ENCODE results near the gene SLC25A17. TPM values are rescaled to one million over a fixed set of nuclear protein-coding genes. Genes with fewer than 3 reads are reported as not detected.

SLC25A17 gene
- 16.5 and 21.8 TPM in 2 replicates for total RNA-seq

DNA sequence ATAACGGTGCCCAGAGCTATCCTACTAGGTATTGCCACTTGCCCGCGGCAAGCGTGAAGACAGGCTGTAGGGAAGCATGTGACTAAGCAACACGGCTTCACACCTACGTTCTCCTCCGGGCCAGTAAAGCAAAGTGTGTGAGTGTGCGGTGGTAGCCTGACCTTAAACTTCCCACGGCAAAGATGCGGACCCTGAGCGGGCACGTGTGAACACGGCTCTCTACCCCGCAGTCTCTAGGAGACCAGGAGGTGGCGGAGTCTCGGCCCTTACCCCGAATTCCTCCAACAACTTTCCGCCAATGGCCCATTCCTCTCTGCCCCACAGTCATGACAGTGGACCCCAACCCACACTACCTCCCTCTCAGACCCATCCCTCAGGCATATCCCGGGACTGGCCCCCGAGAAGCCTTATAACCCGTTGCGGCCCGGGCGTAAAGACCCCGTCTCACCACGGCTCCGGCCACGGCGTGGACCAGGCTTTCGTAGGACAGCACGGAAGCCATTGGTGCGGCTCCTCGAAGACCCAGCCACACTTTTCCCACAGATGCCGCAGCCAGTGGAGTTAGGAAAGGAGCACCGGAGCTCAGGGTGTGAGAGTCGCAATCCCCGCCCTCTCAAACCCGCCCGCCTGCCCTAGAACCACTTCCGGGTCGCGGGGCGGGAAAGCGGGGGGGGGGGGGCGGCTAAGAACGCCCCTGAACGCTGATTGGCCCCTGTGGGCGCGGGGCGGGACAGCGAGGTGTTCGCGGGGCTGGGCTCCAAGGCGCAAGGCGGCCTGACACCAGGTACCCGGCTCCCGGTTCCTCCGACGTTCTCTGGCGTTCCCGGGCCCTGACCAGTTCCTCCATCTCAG is at the start of gene SLC25A17:
SLC25A17 (minus strand) TSS at position 600 of the 852 bp plus-strand sequence; CDS start at position 502, 98 bp downstream.

GRCh38 chr22:40862013-40862412 is 42.9 kb upstream of the SLC25A17 start, which contains the start of gene DNAJB7:
Gene DNAJB7, minus strand, starts transcription at chr22:40862113. Its CDS starts 119 bp downstream, at chr22:40861994.

DNA sequence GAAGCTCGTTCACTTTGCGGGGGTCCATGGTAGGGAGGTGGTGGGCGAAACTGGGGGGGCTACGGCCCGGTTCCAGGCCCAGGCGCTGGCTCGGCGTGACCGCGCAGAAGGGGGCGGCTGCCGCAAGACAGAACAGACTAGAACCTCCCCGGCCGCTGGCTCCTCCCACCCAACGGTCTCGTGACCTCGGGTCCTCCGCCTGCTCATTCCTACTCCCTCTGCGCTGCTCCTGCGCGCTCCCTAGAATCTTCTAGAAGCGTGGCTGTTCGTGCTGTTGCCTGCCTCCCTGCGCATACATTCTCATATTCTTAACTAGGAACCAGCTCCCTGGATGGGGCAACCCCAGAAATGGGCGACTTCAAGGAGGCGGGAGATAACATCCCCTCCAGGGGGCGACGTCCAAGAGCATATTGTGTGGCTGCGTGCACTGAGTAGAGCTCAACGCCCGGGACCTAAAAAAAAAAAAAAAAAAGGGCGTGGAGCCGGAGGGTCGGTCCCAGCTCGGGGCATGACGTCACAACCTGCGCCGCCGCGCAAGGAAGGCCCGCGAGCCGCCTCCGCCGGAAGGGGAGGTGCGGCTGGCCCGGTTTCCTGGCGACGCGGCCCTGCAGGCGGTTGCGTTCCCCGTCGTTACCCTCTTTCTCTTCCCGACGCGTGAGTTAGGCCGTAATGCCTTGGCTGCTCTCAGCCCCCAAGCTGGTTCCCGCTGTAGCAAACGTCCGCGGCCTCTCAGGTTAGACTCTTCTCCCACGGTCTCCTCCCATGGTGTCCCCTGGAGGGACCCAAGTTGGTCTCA is 37.6 kb upstream of the SLC25A17 start, which contains the start of the genes ST13 and XPNPEP3:
ST13 (minus strand) TSS at position 127 of the 796 bp plus-strand sequence; CDS start at position 28, 99 bp downstream.
XPNPEP3 (plus strand) TSS at position 636 of the 796 bp plus-strand sequence; CDS start at position 670, 34 bp downstream.

Other genes with a start within 250 kb of the SLC25A17 start
- gene MRTFA, start 182.6 kb downstream of the SLC25A17 start, total RNA-seq, result 28.2 and 40.5 TPM in 2 replicates
- gene MCHR1, start 139.9 kb downstream of the SLC25A17 start, total RNA-seq, result 0.50 and 0.55 TPM in 2 replicates
- 213 and 321 TPM in 2 replicates for gene ST13, start 37.3 kb upstream of the SLC25A17 start, total RNA-seq
- 7.4 and 9.5 TPM in 2 replicates for gene XPNPEP3, start 37.8 kb upstream of the SLC25A17 start, total RNA-seq
- gene DNAJB7, start 42.8 kb upstream of the SLC25A17 start, total RNA-seq, result not detected in 2 replicates
- 64.6 and 87.8 TPM in 2 replicates for gene RBX1, start 132.0 kb upstream of the SLC25A17 start, total RNA-seq

Data from uterine smooth muscle cell (primary cell).